ENCODE measurements around the gene DCAF4L1.

DCAF4L1 gene, protein sequence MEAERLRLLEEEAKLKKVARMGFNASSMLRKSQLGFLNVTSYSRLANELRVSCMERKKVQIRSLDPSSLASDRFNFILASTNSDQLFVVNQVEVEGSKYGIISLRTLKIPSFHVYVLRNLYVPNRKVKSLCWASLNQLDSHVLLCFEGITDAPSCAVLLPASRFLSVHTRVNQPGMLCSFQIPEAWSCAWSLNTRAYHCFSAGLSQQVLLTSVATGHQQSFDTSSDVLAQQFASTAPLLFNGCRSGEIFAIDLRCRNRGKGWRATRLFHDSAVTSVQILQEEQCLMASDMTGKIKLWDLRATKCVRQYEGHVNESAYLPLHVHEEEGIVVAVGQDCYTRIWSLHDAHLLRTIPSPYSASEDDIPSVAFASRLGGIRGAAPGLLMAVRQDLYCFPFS

DNA sequence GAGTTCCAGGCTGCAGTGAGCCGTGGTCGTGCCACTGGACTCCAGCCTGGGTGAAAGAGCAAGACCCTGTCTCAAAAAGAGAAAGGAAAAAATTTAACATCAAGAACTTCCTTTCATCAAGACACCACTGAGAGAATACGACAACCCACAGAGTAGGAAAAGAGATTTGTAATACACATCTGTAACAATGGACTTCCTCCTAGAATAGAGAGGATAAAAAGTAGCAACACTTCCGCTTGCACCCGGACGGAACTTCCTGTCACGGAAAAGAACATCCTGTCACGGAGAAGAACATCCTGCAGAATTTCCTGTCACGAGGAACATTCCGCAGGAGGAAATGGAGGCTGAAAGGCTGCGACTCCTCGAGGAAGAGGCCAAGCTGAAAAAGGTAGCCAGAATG lies at the start of gene DCAF4L1:
TSS of gene DCAF4L1 (plus strand) at position 301 of the 400 bp plus-strand sequence. CDS start at position 338, 37 bp downstream.
- DNase-seq, result no peak

DNA sequence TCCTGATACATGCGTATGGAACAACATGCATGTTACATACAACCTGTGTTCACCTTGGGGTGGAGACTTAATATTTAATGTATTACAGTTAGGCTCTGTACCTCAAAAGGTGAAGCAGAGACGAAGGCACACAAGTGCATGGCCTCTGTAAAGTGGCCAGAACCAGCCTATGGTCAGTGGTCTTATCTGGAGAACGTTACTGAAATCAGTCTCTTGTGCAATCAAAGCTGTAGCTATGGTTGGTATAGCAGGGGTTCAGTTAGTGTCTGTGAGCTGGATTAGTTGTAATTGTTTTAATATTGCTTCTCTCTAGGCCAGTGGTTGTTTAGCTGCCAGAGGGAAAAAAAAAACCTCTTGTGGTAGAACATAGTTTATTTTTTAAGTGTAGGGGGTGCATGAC lies 48.6 kb upstream of the DCAF4L1 start:
- DNase-seq, result no peak

DNA sequence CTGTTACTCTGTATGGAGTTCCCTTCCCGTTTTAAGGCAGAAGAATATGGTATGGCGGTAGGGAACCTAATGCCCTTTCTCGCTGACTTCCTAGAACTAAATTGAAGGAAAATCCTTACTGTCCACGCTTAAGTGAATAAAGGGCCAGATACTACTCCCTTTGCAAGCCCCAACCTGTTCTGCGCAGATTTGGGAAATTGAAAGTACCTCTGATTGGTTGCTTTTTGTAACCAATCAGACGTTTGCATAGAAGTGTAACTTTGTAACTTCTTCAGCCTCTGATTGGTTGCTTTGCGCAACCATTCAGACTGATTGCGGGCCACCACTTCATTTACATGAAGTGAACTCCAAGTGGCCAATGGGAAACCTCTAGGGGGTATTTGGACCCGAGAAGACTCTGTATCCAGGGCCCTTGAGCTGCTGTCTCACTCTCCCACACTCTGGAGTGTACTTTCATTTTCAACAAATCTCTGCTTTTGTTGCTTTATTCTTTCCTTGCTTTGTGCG lies 47.5 kb upstream of the DCAF4L1 start:
- DNase-seq, result no peak

- no peak for DNase-seq
Observed at GRCh38 chr4:41934514-41934900, 47.0 kb upstream of the DCAF4L1 start.

GRCh38 chr4:41934901-41935651 lies 46.5 kb upstream of the DCAF4L1 start, which contains the start of gene TMEM33:
TSS of gene TMEM33 (plus strand) at chr4:41935429. CDS start at chr4:41935485, 56 bp downstream.
- DNase-seq, result peak; percentile 66

- no peak for DNase-seq
Observed at GRCh38 chr4:41935652-41936021, 45.9 kb upstream of the DCAF4L1 start.

GRCh38 chr4:41939016-41939626 lies 42.4 kb upstream of the DCAF4L1 start:
- no peak for DNase-seq

- DNase-seq, result no peak
Observed at GRCh38 chr4:41940834-41941233, 40.7 kb upstream of the DCAF4L1 start.

GRCh38 chr4:41943506-41943905 lies 38.0 kb upstream of the DCAF4L1 start:
- DNase-seq, result no peak

DNA sequence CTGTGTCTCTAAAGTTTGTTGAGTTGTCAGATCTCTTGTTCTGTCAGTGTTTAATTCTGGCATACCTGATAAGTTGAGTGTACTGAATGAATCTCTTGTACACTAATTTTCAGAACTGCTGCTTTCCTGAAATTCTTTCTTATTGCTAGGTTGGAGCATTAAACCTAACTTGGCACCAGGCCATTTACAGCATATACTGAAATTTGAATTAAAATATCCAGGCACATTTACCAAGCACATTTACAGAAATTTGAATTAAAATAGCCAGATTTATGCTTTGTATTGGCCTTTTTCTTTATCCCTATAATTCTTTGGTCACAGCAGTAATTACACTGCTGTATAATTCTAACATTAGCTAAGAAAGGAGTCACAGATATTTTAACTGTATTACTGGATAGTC lies 37.5 kb upstream of the DCAF4L1 start:
- no peak for DNase-seq

- DNase-seq, result no peak
Observed at GRCh38 chr4:41949531-41949930, 32.0 kb upstream of the DCAF4L1 start.

- DNase-seq, result no peak
Observed at GRCh38 chr4:41957634-41958033, 23.9 kb upstream of the DCAF4L1 start.

- DNase-seq, result no peak
Observed at GRCh38 chr4:41963105-41963504, 18.5 kb upstream of the DCAF4L1 start.

GRCh38 chr4:41964401-41964800 lies 17.2 kb upstream of the DCAF4L1 start:
- DNase-seq, result no peak

GRCh38 chr4:41967392-41967791 lies 14.2 kb upstream of the DCAF4L1 start:
- no peak for DNase-seq

DNA sequence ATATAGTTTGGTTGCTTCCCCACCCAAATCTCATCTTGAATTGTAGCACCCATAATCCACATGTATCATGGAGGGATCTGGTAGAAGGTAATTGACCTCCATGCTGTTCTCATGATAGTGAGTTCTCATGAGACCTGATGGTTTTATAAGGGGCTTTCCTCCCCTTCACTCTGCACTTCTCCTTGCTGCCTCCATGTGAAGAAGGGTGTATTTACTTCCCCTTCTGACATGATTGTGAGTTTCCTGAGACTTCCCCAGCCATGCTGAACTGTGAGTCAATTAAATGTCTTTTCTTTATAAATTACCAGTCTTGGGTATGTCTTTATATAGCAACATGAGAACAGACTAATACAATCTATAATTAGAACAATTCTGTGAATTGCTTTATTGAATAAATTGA lies 11.9 kb upstream of the DCAF4L1 start:
- DNase-seq, result no peak

DNA sequence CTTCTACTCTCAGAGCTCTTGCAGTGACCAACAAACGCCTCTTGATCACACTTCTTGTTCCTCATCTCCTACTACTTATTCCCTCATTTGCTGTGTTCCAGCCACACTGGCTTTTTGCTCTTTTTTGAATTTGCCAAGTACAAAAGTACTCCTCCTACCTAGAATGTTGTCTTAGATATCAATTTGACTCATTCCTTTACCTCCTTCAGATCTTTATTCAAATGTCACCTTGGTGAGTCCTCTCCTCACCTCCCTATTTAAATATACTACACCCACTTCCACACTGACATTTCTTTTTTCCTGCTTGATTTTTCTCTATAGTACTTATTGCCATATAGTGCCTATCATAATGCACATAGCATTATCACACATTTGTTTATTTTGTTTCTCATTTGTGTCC lies 6.2 kb upstream of the DCAF4L1 start:
- DNase-seq, result no peak

GRCh38 chr4:41976775-41977516 lies 4.6 kb upstream of the DCAF4L1 start:
- DNase-seq, result no peak

GRCh38 chr4:41977709-41978108 lies 3.8 kb upstream of the DCAF4L1 start:
- no peak for DNase-seq

DNA sequence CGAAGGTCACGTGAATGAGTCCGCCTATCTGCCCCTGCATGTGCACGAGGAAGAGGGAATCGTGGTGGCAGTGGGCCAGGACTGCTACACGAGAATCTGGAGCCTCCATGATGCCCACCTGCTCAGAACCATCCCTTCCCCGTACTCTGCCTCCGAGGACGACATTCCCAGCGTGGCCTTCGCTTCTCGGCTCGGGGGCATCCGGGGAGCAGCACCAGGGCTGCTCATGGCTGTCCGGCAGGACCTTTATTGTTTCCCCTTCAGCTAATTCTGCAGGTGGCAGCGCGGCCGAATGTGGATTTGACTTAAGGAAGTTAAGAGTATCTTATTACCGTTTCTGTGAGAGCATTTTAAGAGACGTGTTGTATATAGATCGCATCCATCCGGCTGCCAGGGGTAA lies 1.2 kb downstream of the DCAF4L1 start:
- no peak for DNase-seq

DNA sequence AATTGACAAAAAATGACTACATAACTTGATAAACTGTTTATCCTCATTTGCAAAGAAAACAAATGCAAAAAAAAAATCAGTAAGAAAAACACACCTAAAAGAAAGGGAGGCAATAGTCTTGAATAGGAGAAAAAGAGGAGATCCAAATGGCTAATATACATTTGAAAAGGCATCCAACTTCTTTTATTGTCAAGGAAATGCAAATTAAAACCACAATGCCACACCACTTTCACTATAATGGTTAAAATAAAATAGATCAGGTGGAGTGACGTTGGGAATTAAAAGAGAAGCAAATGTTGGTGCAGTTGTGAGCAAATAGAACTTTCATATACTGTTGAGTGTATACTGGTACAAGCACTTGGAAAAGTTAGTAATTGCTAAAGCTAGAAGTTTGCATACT lies 3.6 kb downstream of the DCAF4L1 start:
- DNase-seq, result no peak

- DNase-seq, result no peak
Observed at GRCh38 chr4:41989994-41990364, 8.4 kb downstream of the DCAF4L1 start.
